ENCODE results near the gene TBKBP1.
A peak's percentile ranks its signal among the peaks of the same experiment; 100 is the strongest.

The TBKBP1 gene

GRCh38 chr17:47693731-47694580 lies at the start of gene TBKBP1:
Gene TBKBP1 (plus strand): TSS chr17:47694161. CDS start chr17:47696113, 1,952 bp downstream.
- DNase-seq (ENCODE audit: extremely low spot score, insufficient read length, low read depth), result no peak
- FAIRE-seq, result no peak

- FAIRE-seq, result no peak
- DNase-seq (ENCODE audit: extremely low spot score, insufficient read length, low read depth), result no peak
Observed at GRCh38 chr17:47644324-47644723, 49.6 kb upstream of the TBKBP1 start.

- peak; percentile 84 for DNase-seq (ENCODE audit: extremely low spot score, insufficient read length, low read depth)
- FAIRE-seq, result peak; percentile 99
Observed at GRCh38 chr17:47649153-47649971, 44.6 kb upstream of the TBKBP1 start, which contains the start of gene KPNB1. Gene KPNB1 (plus strand): TSS chr17:47649919. CDS start chr17:47650245, 326 bp downstream.

GRCh38 chr17:47649972-47650524 lies 43.9 kb upstream of the TBKBP1 start:
- FAIRE-seq, result no peak
- DNase-seq (ENCODE audit: extremely low spot score, insufficient read length, low read depth), result peak; percentile 22

GRCh38 chr17:47650525-47651522 lies 43.1 kb upstream of the TBKBP1 start:
- FAIRE-seq (peak; percentile 85), DNase-seq (ENCODE audit: extremely low spot score, insufficient read length, low read depth) (peak; percentile 75)

GRCh38 chr17:47651704-47652103 lies 42.3 kb upstream of the TBKBP1 start:
- no peak for FAIRE-seq
- DNase-seq (ENCODE audit: extremely low spot score, insufficient read length, low read depth), result no peak

GRCh38 chr17:47652570-47652969 lies 41.4 kb upstream of the TBKBP1 start:
- FAIRE-seq (no peak), DNase-seq (ENCODE audit: extremely low spot score, insufficient read length, low read depth) (no peak)

- FAIRE-seq (no peak), DNase-seq (ENCODE audit: extremely low spot score, insufficient read length, low read depth) (no peak)
Observed at GRCh38 chr17:47653442-47653841, 40.5 kb upstream of the TBKBP1 start.

- FAIRE-seq (no peak), DNase-seq (ENCODE audit: extremely low spot score, insufficient read length, low read depth) (no peak)
Observed at GRCh38 chr17:47654991-47655390, 39.0 kb upstream of the TBKBP1 start.

GRCh38 chr17:47660064-47660492 lies 33.9 kb upstream of the TBKBP1 start:
- DNase-seq (ENCODE audit: extremely low spot score, insufficient read length, low read depth), result no peak
- FAIRE-seq, result peak; percentile 79

- DNase-seq (ENCODE audit: extremely low spot score, insufficient read length, low read depth) (no peak), FAIRE-seq (peak; percentile 85)
Observed at GRCh38 chr17:47663912-47664623, 29.9 kb upstream of the TBKBP1 start.

GRCh38 chr17:47664624-47664941 lies 29.4 kb upstream of the TBKBP1 start:
- FAIRE-seq (no peak), DNase-seq (ENCODE audit: extremely low spot score, insufficient read length, low read depth) (no peak)

- FAIRE-seq (no peak), DNase-seq (ENCODE audit: extremely low spot score, insufficient read length, low read depth) (no peak)
Observed at GRCh38 chr17:47665655-47666054, 28.3 kb upstream of the TBKBP1 start.

- no peak for FAIRE-seq
- no peak for DNase-seq (ENCODE audit: extremely low spot score, insufficient read length, low read depth)
Observed at GRCh38 chr17:47669081-47669480, 24.9 kb upstream of the TBKBP1 start.

- no peak for DNase-seq (ENCODE audit: extremely low spot score, insufficient read length, low read depth)
Observed at GRCh38 chr17:47670064-47670463, 23.9 kb upstream of the TBKBP1 start.

GRCh38 chr17:47674499-47674898 lies 19.5 kb upstream of the TBKBP1 start:
- FAIRE-seq, result no peak
- DNase-seq (ENCODE audit: extremely low spot score, insufficient read length, low read depth), result no peak

More at GRCh38 chr17:47670064-47670463, 23.9 kb upstream of the TBKBP1 start:
- no peak for FAIRE-seq

GRCh38 chr17:47675380-47676198 lies 18.4 kb upstream of the TBKBP1 start:
- DNase-seq (ENCODE audit: extremely low spot score, insufficient read length, low read depth) (no peak), FAIRE-seq (no peak)

- FAIRE-seq, result no peak
- no peak for DNase-seq (ENCODE audit: extremely low spot score, insufficient read length, low read depth)
Observed at GRCh38 chr17:47676199-47676472, 17.8 kb upstream of the TBKBP1 start.

Measured in GM18507 (cell line).